HG02973 (cell line): ENCODE measurements around the gene MAFG.

Experiments used
- ATAC-seq: cut with Tn5 transposase; IDR thresholded peaks from one replicate; pipeline ENCODE4 v1.9.1; 2021; ENCODE audit warnings: moderate library complexity; ENCODE audit not compliant: unreplicated experiment

MAFG gene

GRCh38 chr17:81870131-81870980 is 57.2 kb downstream of the MAFG start:
- peak; percentile 14 for ATAC-seq

- ATAC-seq = no peak
Observed at GRCh38 chr17:81869221-81870130, 58.1 kb downstream of the MAFG start.

- no peak for ATAC-seq
Observed at GRCh38 chr17:81868674-81869220, 58.8 kb downstream of the MAFG start.
